HG03095 (cell line): Measurements from ENCODE around the gene ZRSR2.
"Not testable (repeated sequence)": the region's sequence is repeated elsewhere in the genome, so short reads cannot be mapped to it uniquely, and the experiment has no call there.

Source experiments
- ATAC-seq: cut with Tn5 transposase; IDR thresholded peaks from one replicate; pipeline ENCODE4 v1.9.1; 2021; ENCODE audit warnings: moderate library complexity; ENCODE audit not compliant: unreplicated experiment

ZRSR2 gene

DNA sequence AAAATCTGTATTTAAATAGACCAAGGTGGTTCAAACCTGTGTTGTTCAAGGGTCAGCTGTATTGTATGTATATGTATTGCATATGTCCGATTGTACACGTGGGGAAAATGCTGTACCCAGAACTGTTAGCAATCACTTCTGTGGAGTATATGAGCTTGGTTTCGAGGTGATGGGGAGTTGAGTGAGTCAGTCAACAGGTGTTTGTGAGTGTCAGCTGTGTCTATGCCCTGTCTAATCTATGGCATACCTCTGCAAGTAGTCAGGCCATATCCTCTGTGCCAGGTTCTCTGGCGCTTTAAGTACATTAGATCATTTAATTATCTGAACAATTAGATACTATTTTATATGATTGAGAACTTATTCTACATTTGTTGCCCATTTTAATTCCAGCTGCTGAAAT is 7.4 kb downstream of the ZRSR2 start:
- ATAC-seq = no peak

DNA sequence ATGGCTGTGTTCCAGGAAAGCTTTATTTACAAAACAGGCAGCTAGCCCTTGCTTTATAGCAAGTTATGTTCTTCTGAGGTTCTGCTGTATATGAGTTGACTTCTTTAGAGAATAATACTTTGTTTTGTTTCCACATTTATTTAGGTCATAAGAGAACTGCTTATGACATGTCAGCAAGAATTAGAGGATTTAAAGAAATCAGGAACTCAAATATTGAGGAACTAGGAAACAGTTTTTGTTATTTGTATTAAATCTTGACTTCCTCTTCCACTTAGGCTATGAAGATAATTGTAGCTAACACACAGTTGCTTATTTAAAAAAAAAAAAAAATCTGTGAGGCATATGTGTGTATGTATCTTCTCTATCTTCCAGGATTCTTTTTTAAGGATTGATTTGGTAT is 14.3 kb downstream of the ZRSR2 start:
- no peak for ATAC-seq

DNA sequence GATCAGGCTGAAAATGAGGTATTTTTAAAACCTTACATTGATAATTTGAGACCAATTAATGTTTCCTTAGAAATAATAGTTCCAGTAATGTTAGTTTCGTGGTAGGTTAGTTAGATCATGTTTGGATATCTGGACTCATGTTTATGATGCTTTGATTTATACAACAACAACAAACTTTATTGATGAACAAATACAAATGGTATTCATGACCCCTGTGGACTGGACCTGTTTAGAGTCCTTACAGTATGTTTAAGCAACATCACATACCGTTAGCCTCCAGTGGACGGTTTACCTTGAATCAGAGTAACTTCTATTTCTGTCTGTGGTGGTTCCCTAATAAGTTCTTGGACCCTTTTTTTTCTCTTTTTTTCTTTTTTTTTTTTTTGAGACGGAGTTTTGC is 18.0 kb downstream of the ZRSR2 start:
- no peak for ATAC-seq

DNA sequence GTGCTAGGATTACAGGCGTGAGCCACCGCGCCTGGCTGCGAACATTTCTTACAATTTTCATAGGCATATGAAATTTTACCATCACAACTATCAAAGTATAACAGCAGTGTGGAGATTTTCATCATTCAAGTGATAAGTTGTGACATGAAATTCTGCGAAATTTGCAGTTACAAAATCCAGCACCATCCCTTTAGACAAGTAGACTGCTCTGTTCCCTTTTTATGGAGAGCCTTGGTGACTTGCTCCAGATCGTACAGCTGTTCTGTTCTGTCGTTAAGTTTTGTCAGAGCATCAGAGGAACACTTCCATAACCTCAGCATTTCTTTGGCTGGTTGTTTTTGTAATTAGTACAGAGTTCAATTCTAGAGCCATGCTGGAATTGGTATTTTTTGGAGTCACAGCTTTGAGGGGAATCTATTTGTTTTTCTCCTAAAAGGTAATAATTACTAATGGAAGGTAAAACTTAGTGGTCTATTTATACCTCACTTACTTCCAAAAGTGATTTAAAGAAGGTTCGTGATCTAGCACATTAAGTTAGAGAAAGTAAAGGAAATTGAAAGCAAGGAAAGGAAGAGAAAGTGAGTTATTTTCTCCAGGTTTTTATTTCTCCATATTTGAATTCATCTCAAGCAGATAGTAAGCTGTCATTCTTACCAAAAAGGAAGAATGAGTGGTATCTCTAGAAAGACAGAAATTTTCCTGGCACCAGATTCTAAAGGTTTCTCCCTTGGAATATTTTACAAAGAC is 22.1 kb downstream of the ZRSR2 start:
- no peak for ATAC-seq

DNA sequence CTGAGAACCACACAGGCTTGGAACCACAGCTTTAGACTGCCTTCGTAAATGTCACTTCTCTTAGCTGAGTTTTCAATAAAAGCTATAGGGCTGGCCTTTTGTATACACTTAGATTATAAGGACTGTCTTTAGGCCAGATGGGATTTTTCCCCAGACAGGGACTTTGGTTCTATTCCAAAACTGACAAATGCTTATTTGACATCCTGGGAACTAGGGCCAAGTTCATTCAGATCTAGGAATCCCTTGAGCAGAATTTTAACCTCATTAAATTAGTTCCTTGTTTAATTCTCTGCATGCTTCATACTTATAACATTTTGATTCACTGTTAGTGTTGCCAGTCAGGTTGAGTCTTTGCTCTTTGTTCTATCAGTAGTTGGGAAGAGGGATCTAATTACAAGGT is 23.1 kb downstream of the ZRSR2 start:
- ATAC-seq = no peak

DNA sequence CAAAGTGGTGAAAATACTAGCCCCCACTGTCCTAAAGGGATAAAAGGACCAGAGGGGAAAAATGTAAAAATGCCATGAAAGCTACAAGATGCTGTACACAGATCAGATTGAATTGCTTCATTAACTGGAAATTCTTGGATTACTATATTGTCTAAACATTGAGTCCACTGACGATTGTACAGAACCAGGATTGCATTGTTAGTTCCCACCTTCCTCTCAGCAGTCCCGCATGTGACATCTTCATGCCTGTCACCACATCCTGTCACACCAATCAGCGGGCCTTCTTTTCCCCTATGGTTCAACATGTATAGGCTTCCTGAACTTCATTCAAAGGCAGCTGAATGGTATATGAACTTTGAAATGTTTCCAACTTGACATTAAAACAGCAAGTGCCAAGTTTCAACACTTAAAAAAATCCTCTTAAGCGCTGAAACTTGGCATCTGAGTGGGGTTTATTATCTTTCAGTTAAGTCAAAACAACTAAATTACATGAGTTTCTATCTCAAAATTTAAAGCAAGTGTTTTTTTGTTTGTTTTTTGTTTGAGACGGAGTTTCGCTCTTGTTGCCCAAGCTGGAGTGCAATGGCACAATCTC is 24.6 kb downstream of the ZRSR2 start:
- ATAC-seq = no peak

DNA sequence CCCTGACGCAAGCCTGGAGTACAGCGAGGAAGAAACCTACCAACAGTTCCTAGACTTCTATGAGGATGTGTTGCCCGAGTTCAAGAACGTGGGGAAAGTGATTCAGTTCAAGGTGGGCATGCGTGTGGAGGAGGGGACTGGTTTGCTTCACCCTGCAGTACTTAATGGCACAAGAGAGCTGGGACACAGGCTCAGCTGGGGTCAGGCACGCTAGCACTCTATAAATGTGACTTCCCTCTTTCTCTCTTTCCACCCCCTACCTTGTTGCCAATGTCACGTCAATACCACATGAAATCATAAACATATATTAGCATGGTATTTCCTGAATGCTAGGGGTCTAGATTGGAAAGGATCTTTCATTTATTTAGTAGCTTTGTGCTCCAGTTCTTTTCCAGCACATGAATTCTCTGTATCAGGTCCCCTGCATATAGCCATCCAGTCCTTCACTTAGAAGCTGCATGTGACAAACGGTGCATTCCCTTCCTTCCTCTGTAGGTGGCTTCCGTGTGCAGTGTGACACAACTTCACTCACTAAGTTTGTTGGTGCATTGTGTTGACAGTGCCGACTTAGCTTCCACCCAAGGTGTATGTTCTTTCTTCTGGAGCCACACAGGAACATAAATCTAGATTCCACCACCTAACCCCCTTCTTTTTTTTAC is 25.6 kb downstream of the ZRSR2 start:
- peak; percentile 92 for ATAC-seq

DNA sequence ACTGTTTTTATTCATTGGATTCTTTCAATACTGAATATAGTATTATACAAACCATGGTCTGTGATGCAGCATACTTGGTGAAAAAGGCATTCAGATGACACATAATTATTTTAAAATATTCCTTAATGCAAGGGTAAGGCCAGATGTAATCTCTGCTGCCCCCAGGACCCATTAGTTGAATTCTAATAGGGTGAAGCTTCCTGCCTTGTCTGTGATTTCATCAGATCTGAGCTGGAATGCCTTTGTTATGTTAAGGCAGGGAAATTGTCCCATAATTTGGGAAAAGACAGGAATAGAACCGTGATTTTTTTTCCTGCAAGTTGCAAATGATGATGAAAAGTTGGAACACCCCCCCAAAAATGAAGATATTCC is 26.1 kb downstream of the ZRSR2 start:
- no peak for ATAC-seq

DNA sequence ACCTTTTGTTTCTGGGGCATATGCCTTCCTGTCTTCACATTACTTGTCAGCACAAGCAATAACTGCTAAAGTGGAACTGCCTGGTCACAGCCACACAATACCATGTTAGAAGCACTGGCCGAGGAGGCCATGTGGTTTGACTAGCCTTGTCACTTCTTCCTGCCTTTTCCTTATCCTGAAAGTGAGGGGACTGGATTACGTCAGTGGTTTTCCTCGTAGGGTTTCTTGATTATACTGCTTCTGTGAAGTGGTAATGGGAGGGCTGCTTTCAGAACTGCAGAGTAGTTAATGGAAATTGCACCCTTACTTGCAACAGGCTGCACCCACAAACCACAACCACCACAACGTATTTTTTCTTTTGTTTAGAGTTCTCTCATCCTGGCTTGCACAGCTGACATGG is 26.6 kb downstream of the ZRSR2 start:
- ATAC-seq = no peak

DNA sequence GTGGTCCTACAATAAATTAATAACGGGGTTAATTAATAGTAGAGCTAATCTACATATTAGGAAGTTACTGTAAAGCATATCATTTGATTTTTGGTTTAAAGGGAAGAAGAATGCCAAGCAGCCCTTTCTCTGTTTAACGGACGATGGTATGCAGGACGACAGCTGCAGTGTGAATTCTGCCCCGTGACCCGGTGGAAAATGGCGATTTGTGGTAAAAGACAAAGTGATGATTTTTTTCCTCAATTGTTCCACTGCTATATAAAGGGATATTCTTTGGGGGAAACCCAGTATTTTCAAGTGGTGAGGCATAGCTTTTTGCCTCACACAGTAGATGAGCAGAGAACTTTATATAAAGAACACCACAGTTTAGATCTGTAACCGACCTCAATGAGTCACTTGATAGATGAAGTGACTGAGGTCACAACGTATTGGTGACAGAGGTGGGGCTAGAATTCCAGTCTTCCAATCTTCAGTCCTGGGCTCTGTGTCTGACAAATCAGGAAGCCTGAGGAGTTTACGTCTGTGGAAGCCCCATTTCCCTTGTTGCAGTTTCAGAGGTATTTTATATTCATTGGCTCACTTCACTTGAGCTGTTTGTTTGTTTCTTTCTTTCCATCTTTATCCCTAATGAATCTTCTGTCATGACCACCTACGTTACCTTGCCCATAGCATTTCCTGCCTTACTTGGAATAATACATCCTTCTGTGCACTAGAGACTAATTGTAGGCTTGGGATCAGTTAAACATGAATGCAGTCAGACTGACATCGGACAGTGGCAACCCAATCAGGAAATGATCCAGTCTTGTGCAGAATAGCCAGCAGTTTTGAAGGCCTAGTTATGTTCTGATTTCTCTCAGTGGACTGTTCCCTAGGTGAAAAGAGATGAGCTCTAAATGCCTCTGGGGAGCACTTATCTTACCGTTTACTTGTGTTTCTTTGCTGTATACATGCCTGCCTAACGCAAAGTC is 30.1 kb downstream of the ZRSR2 start:
- ATAC-seq = no peak

DNA sequence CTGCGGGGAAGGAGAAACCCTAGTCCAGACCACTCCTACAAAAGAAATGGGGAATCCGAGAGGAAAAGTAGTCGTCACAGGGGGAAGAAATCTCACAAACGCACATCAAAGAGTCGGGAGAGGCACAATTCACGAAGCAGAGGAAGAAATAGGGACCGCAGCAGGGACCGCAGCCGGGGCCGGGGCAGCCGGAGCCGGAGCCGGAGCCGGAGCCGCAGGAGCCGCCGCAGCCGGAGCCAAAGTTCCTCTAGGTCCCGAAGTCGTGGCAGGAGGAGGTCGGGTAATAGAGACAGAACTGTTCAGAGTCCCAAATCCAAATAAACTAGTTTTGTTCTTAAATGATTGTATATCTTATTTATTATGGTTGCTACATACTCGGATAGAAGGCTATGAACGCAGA is 32.6 kb downstream of the ZRSR2 start:
- no peak for ATAC-seq

DNA sequence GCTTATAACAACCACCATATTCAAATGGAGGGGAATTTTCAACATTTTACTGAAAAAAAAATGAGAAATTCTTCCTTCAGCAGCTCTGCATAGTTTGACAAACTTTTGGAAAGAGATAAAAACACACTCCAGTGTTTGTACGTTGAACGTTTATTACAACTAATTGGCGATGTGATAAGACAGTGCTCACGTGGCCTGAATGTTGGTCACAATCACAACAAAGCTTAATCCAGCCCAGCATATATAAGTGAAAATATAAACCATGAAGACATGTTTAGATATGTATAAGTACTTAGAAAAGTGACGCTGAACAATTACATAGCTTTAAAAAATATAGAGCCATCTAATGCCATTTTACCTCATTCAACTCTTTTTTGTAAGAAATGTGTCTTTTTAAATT is 35.7 kb downstream of the ZRSR2 start:
- no peak for ATAC-seq

DNA sequence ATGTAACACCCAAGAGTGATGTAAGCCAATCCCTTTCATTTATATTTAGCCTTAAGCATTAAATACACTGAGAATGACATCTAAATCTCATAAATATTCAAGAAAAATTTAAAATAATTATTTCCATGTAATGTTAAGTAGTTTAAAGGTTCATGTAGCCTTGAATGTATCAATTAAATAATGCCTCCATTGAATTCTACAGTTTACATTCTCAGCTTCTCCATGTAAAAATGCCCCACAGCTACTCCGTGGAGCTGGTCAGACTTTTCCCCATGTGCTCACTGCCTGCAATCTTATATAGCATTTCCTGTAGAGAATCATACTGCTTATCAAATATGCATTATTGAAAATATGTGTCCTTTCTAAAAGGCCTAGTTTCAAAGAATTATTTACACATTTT is 38.9 kb downstream of the ZRSR2 start:
- ATAC-seq = no peak

DNA sequence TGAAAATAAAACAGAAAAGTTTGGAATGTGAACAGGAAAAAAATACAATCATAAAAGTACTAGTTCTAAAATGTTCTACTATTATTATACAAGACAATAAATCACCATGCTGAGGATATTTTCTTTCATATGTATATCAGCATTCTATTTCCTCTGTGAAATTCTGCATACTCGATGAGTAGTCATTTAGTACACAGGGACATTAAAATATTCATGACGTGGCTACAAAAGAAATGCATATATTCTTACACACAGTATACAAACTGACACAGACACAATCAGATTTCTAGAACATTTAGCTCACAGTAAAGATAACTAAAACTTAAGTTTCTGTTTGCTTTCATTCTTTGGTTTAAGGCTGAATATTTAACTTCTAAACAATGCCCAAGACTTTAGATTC is 41.1 kb downstream of the ZRSR2 start:
- not testable (repeated sequence) for ATAC-seq

DNA sequence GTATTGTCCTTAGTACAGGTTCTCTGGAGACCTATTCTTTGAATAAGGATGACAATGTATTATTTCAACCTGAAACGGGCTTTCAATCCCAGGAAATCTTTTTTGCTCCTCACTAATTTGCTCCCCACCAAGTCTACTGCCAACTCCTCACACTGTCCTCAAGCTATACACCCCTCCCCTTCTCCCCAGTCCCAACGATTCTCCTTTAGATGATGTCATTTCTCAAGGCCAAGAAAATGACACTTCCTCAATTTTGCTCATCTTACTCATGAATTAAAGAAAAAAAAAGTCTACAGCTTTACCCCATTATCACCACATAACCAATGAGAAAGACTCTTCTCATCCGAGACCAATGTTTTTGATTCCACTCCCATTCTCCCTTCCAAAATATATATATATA is 43.8 kb downstream of the ZRSR2 start:
- ATAC-seq = no peak

DNA sequence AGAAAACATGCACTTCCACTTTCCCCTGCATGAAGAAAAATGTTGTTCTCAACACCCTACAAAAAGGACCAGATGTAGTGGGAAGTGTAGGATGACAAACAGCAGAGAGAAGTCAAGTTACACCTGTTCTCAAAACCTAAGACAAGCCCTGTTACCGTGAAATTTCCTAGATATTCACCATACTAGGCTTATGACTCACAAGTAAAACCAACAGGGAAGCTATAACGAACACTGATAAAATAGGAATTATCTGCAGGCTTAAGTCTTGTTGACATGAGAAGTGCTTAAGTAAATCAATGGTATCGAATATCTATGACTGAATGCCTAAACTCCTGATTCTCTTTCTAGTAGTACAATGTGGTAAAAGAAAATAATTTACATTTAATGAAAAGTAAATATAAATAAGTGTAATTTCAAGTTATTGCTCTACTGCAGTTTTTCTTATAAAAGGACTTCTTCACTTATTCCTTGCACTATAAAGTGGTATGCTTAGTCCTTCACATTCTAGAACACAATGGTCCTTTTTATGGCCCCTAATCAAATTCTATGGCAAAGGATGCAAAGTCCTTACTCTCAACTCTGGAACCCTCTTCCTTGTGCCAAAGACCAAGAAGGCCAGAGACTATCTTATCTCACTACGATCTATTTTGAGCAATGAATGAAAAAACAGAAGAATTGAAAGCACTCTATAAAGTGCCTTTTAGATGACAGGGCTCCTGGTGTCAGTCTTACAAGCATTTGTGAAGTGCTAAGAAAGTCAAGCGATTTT is 44.7 kb downstream of the ZRSR2 start:
- no peak for ATAC-seq

DNA sequence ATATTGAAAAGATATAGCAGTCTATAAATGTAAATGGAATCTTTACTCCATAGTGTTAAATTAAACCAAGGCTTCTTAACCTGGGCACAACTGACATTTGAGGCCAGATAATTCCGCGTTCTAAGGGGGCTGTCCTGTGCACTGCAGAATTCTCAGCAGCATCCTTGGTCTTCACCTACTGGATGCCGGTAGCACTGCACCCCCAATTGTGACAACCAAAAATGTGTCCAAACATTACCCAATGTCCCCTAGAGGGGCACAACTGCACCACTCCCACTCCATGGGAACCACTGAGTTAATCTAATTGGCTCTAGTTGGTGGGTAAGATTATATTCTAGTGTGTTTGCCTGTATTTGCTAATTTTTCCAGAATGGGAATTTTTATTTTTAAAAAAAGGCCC is 47.7 kb downstream of the ZRSR2 start:
- no peak for ATAC-seq

DNA sequence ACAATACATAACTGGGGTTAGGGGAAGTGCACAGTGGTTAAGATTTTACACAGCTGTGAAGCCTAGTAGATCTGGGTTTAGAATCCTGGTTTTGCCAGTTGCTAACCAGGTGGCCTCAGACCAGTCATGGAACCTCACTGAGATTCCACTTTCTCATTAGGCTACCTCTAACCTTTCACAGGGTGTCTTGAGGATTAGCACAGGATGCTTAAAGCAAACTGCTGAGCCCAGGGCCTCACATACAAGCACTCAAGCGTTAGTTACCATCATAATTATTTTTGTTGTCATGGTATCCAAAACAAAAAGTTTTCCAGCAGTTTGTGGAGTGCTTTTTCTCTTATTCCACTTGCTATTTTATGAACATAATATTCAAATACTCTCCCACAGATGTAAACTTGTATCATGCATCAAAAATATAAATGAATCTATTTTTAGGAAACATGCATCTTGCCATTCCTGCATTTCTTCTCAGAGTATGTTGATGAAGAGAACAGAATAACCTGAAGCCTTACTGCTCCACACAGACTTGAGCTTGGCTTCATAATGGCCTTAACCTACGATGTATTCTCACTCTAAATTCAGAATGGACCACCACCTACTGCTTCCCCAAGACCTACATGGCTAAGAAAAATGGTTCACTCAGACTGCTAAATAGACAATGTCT is 51.7 kb downstream of the ZRSR2 start:
- no peak for ATAC-seq

DNA sequence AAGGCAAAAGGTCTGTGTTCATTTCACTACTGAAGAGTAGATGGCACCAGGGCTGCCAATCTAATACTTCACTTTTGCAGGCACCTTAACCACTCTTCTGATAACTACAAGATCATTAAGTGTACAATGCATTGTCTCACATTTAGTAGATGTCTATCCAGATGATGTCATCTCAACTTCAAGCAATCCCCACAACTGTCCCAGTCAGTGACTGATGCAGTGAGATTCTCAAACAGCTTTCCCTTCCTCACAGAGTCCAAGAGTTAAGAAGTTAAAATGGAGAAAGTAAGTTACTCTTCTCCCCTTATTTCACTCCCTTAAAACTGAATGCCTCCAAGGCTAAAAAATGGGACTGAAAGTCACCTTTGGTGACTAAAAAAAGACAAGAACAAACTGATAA is 53.7 kb downstream of the ZRSR2 start:
- ATAC-seq = no peak

DNA sequence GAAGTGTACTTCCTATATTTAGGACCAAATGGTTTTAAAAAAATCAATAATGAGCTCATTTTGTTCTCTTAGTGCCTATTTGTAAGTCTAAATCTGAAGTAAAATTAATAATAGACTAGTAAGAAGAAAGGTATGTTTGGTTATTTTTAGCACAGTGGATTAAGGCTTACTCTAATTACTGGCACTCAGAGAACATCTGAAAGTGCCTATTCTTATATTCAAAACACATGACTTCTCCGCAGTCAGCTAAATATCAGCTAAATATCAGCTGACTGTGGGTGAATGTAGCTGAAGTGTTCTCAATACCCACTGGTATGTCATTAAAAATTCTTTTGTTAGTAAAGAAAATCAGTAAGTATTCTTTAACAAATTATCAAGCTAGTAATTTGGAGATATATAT is 58.3 kb downstream of the ZRSR2 start:
- no peak for ATAC-seq
